ENCODE measurements around the gene NGEF. TPM values are rescaled to one million over a fixed set of nuclear protein-coding genes. Genes with fewer than 3 reads are reported as not detected.

NGEF gene
- total RNA-seq, 1 donor from 2014 or later = 0.53 TPM

DNA sequence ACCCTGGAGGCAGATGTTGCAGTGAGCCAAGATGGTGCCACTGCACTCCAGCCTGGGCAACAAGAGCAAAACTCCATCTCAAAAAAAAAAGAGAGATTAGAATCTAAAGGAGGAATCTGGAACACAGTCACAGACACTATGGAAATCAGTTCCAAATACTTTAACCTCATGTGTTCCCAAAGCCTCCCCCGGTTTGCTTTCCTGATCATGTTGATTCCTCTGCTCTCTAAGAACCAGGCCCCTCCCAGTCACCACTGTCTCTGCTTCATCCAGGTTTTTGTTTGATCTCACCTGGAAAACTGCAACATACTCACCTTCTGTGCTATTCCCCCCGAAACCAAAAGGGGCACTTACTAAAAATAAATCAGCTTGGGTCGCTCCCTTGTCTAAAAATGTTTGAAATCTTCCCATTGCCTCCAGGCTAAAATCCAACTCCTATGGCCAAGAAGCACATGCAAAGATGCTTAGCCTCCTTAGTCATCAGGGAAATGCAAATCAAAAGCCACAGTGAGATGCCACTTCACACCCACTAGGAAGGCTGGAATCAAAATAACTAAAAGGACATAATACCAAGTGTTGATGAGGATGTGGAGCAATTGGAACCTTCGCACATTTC, 13.2 kb upstream of the NGEF start:
- FAIRE-seq = peak; percentile 89
- DNase-seq (ENCODE audit: low read depth) = peak; percentile 77
- H3K36me3 ChIP-seq (ENCODE audit: control insufficient read depth, insufficient read depth, low read length) = no peaks in the 10 kb centered on the region
- no peak overlapping the region for H3K4me3 ChIP-seq (ENCODE audit: low read depth, low read length)
- no peaks in the 10 kb centered on the region for H3K27me3 ChIP-seq (ENCODE audit: control insufficient read depth, insufficient read depth, low read length)
- TF ChIP-seq, protein P1, sequence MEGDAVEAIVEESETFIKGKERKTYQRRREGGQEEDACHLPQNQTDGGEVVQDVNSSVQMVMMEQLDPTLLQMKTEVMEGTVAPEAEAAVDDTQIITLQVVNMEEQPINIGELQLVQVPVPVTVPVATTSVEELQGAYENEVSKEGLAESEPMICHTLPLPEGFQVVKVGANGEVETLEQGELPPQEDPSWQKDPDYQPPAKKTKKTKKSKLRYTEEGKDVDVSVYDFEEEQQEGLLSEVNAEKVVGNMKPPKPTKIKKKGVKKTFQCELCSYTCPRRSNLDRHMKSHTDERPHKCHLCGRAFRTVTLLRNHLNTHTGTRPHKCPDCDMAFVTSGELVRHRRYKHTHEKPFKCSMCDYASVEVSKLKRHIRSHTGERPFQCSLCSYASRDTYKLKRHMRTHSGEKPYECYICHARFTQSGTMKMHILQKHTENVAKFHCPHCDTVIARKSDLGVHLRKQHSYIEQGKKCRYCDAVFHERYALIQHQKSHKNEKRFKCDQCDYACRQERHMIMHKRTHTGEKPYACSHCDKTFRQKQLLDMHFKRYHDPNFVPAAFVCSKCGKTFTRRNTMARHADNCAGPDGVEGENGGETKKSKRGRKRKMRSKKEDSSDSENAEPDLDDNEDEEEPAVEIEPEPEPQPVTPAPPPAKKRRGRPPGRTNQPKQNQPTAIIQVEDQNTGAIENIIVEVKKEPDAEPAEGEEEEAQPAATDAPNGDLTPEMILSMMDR (IDR thresholded peaks at IDR 0.05; ENCODE audit: insufficient read depth, low read length, severe bottlenecking) = no peak

DNA sequence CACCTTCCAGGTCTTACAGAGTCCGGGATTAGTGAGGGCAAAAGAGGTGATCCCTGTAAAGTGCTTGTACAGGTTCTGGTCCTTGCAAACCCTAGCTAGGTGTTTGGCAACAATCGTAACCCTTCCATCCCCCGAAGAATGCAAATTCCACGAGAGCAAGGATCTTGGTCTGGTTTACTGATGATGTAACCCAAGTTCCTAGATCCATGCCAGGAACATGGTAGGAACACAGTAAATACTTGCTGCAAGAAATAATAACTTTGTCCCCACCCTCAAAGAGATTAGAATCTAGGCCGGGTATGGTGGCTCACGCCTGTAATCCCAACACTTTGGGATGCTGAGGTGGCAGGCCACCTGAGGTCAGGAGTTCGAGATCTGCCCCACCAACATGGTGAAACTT, 12.7 kb upstream of the NGEF start:
- TF ChIP-seq, protein P1 (IDR thresholded peaks at IDR 0.05; ENCODE audit: insufficient read depth, low read length, severe bottlenecking) = no peak
- FAIRE-seq (no peak), DNase-seq (ENCODE audit: low read depth) (no peak)
- H3K27me3 ChIP-seq (ENCODE audit: control insufficient read depth, insufficient read depth, low read length) = no peaks in the 10 kb centered on the region
- H3K4me3 ChIP-seq (ENCODE audit: low read depth, low read length) = no peak overlapping the region
- H3K36me3 ChIP-seq (ENCODE audit: control insufficient read depth, insufficient read depth, low read length) = no peaks in the 10 kb centered on the region

DNA sequence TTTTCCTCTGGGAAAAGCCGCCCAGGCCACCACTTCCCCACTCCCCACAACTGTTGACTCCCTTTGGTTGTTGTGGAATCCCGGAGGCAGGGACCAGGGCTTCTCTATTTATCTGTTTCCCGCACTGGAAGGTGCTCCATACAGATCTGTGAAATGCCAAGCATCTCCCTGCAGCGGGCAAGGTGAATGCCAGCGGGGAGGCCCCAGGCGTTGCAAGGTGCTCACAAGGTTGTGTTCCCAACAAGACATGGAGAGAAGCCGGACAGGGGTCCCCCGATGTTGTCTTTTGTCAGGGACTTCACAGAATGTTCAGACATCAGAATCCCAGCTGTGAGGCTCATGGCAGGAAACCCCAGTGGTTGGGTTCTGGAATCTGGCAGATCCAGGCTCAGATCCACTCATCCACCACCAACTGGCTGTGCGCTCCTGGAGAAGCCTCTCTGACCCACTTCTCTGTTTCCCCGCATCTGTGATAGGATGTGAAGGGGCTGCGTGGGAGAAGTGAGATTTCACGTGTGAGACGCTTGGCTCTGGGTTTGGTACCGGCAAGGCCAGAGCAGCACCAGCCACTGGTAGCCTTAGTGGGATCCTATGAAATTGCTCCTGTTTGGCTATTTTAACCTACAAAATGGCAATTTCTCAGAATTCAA, 10.8 kb upstream of the NGEF start:
- no peaks in the 10 kb centered on the region for H3K27me3 ChIP-seq (ENCODE audit: control insufficient read depth, insufficient read depth, low read length)
- DNase-seq (ENCODE audit: low read depth) = no peak
- no peak for FAIRE-seq
- no peak overlapping the region for H3K4me3 ChIP-seq (ENCODE audit: low read depth, low read length)
- no peaks in the 10 kb centered on the region for H3K36me3 ChIP-seq (ENCODE audit: control insufficient read depth, insufficient read depth, low read length)
- TF ChIP-seq, protein P1 (IDR thresholded peaks at IDR 0.05; ENCODE audit: insufficient read depth, low read length, severe bottlenecking) = no peak

DNA sequence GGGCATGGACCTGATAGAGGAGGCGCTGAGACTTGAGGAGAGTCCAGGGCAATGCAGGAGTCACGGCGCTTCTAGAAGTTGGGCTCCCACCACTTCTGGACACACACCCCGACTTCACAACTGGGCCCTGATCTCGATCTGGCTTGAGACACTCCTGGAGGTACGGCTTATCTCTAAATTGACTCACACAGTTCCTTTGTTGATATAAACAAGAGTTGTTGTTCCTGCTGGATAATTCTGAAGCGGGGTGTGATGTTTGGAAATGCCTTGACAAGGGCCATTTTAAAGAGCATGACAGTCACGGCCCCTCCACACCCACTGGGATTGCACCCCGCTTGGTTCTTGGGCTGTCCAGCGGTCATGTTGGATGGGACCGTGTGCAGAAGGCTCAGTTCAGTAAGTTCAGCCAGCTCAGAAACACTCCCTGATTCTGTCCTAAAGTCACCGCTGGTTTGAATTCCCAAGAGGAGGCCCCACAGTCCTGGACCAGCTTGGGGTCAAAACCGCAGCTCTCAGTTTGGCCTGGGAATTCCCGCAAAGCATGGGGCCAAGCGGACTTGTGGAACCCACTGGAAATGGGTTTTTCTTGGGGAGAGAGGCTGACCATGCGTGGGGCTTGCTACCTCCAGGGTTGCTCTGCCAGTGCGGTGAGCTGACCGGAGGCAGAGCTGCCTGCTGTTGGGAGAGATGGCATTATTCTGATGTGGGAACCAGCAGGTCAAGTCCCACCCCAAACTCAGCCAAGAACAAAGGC, 10.1 kb upstream of the NGEF start:
- Histone ChIP-seq H3K4me3 (ENCODE audit: low read depth, low read length) (no peak overlapping the region), H3K36me3 (ENCODE audit: control insufficient read depth, insufficient read depth, low read length) (no peaks in the 10 kb centered on the region), H3K27me3 (ENCODE audit: control insufficient read depth, insufficient read depth, low read length) (no peaks in the 10 kb centered on the region)
- TF ChIP-seq, protein P1 (IDR thresholded peaks at IDR 0.05; ENCODE audit: insufficient read depth, low read length, severe bottlenecking) = no peak
- DNase-seq (ENCODE audit: low read depth) (no peak), FAIRE-seq (no peak)

DNA sequence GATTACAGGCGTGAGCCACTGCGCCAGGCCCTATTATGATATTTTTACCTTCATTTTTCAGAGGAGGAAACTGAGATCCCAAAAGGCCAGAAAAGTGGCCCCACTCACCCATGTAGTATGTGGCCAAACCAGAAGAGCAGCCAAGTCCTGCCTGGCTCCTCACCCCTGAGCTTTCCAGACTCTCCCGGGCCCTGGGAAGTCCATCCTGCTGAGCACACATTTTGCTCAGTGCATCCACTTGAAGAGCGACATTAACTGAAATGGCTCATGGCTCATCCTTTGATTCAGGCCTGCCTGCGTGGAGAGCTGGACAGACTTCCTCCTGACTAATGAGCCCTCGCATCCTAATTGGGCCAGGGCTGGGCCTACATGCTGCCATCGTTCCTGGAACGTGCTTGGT, 9.5 kb upstream of the NGEF start:
- H3K4me3 ChIP-seq (ENCODE audit: low read depth, low read length) = no peak overlapping the region
- DNase-seq (ENCODE audit: low read depth) = peak; percentile 13
- H3K36me3 ChIP-seq (ENCODE audit: control insufficient read depth, insufficient read depth, low read length) = no peaks in the 10 kb centered on the region
- no peaks in the 10 kb centered on the region for H3K27me3 ChIP-seq (ENCODE audit: control insufficient read depth, insufficient read depth, low read length)
- TF ChIP-seq, protein P1 (IDR thresholded peaks at IDR 0.05; ENCODE audit: insufficient read depth, low read length, severe bottlenecking) = no peak
- FAIRE-seq = peak; percentile 40
